Body of pancreas (tissue), 4 donors: Measurements from ENCODE around the gene AIF1. TPM values are rescaled to one million over a fixed set of nuclear protein-coding genes. Genes with fewer than 3 reads are reported as not detected.

Source experiments
- ATAC-seq: fragments of 150-250 bp; one replicate; pipeline ENCODE4 v1.9.1; 2016
- DNase-seq, 4 donors: peaks; one replicate each; pipeline ENCODE4 v3.0.0-alpha.2; 2019
- H3K27ac ChIP-seq, 4 donors: fragments of 200-600 bp; sonication (generic); 1 replicate in 3 of 4; 2 replicates in 1 of 4; pipeline versions ENCODE4 v1.5.1 to v1.6.1; 2016 to 2019; ENCODE audit warnings: mild to moderate bottlenecking in 1 of 4, mixed read lengths in 1 of 4, moderate library complexity in 1 of 4
- H3K27me3 ChIP-seq, 2 donors: fragments of 200-600 bp; sonication (generic); one replicate each; pipeline ENCODE4 v1.6.0; 2016; ENCODE audit warnings: mild to moderate bottlenecking in 1 of 2
- H3K36me3 ChIP-seq, 2 donors: fragments of 200-600 bp; sonication (generic); replicated peaks in 1 of 2; 2 replicates each; pipeline ENCODE4 v1.5.1; 2016; ENCODE audit warnings: low read depth in 2 of 2; ENCODE audit not compliant: insufficient read depth in 1 of 2
- H3K4me1 ChIP-seq: fragments of 200-600 bp; sonication (generic); one replicate; pipeline ENCODE4 v1.6.0; 2016
- H3K4me3 ChIP-seq, 2 donors: fragments of 200-600 bp; sonication (generic); 1 replicate in 1 of 2; 2 replicates in 1 of 2; pipeline ENCODE4 v1.5.1; 2016 to 2019
- H3K9me3 ChIP-seq, 3 donors: fragments of 200-600 bp; sonication (generic); 1 replicate in 2 of 3; 2 replicates in 1 of 3; pipeline ENCODE4 v1.5.1; 2016
- POLR2A ChIP-seq, 3 donors: fragments of 450-650 bp; IDR thresholded peaks; one replicate each; pipeline ENCODE4 v1.6.1; 2016; ENCODE audit warnings: antibody characterized with exemption in 3 of 3, mild to moderate bottlenecking in 2 of 3
- WGBS, 2 donors: methylation state at CpG; one replicate each; pipeline ENCODE4 v1.1.5; 2017; 5-methylcytosine and 5-hydroxymethylcytosine counted together
- intact Hi-C: fragments of 100-400 bp; cut with DNase I; formaldehyde crosslinking; loops from one replicate; pipeline ENCODE4 v1.15.1; 2023
- total RNA-seq, 2 donors: library from RNA; depleted of rRNA; stranded (reverse); fragments of >200 nt; gene quantifications; one replicate each; pipeline ENCODE4 v1.1.0, GENCODE V29; 2016
- TF ChIP-seq, protein P1 (sequence below), 7 experiments: fragments of 450-650 bp in 4 of 7; fragments of 200-600 bp in 3 of 7; sonication (generic) in 3 of 7; IDR thresholded peaks; one replicate each; pipeline ENCODE4 v1.5.1; 2016 to 2019; ENCODE audit warnings: antibody characterized with exemption in 7 of 7

AIF1 gene
- total RNA-seq, 2 donors from 2014 or later: 2.3 to 7.3 TPM

DNA sequence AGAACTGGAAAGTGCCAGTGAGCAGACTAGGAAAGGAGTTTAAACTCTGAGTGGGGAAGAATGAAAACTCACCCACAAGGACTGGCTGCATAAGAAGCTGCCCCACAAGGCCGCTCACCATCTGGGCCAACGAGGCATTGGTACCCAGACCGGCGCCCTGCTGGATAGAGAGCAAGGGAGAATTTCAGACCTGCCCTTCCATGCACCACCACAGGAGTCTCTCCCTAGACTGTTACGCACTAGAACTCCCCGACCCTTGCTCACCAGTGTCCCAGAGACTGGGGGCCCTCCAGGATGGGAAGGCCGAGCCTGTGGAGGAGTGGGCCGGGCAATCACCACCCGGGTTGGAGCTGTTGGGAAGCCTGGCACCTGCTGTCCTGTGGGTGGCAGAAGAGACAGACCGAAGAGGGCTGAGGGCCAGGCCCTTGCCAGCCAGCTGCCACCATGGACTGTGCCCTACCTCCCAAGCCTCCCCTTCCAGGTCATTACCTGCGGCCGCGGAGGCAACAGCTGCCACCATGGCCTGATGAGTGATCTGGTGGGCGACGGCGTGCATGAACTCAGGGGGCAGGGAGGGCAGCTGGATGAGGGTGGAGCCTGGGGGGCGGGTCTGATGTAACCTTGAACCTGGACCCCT lies 28.9 kb downstream of the AIF1 start:
- H3K9me3 ChIP-seq: no peaks in the 10 kb centered on the region
- no peaks in the 10 kb centered on the region for H3K4me1 ChIP-seq
- peaks cover 31 to 66% of the 10 kb centered on the region in 2 donors for H3K36me3 ChIP-seq
- TF ChIP-seq, protein P1, sequence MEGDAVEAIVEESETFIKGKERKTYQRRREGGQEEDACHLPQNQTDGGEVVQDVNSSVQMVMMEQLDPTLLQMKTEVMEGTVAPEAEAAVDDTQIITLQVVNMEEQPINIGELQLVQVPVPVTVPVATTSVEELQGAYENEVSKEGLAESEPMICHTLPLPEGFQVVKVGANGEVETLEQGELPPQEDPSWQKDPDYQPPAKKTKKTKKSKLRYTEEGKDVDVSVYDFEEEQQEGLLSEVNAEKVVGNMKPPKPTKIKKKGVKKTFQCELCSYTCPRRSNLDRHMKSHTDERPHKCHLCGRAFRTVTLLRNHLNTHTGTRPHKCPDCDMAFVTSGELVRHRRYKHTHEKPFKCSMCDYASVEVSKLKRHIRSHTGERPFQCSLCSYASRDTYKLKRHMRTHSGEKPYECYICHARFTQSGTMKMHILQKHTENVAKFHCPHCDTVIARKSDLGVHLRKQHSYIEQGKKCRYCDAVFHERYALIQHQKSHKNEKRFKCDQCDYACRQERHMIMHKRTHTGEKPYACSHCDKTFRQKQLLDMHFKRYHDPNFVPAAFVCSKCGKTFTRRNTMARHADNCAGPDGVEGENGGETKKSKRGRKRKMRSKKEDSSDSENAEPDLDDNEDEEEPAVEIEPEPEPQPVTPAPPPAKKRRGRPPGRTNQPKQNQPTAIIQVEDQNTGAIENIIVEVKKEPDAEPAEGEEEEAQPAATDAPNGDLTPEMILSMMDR (IDR thresholded peaks at IDR 0.05): no peak
- no peak for TF ChIP-seq POLR2A (IDR thresholded peaks at IDR 0.05)
- ATAC-seq (peak; percentile 40), DNase-seq (no peak)
- H3K4me3 ChIP-seq: no peak overlapping the region
- H3K27ac ChIP-seq: no peak overlapping the region
- H3K27me3 ChIP-seq: no peaks in the 10 kb centered on the region
- 80 to 89% methylated on average over 12 to 17 of the region's 17 CpGs for WGBS, 2 donors
- intact Hi-C loops: no loop called here

DNA sequence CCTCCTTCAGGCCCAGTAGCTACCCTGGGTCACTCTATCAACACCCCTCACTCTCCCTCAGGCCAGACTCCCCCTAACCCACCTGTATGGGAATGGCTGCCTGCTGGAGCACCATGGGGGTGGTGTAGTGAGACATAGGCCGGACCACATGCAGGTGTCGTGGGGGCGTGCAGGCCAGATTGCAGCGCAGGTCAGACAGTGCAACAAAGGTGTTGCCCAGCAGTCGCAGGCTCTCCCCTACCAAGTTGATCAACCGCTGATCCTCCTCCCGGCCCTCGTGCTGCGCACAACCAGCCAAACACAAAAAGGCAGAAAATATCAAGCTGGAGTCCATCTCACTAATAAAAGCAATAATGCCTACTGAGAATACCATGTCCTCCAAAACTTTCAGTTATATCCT lies 30.3 kb downstream of the AIF1 start:
- 96 to 100% methylated on average over 8 to 9 of the region's 9 CpGs for WGBS, 2 donors
- DNase-seq (no peak), ATAC-seq (no peak)
- no peak overlapping the region for H3K27ac ChIP-seq
- no peaks in the 10 kb centered on the region for H3K9me3 ChIP-seq
- TF ChIP-seq POLR2A (IDR thresholded peaks at IDR 0.05): no peak
- TF ChIP-seq, protein P1 (IDR thresholded peaks at IDR 0.05): no peak
- H3K36me3 ChIP-seq: peaks cover 31 to 65% of the 10 kb centered on the region in 2 donors
- no peak overlapping the region for H3K4me3 ChIP-seq
- H3K4me1 ChIP-seq: no peaks in the 10 kb centered on the region
- H3K27me3 ChIP-seq: no peaks in the 10 kb centered on the region
- intact Hi-C loops: no loop called here

DNA sequence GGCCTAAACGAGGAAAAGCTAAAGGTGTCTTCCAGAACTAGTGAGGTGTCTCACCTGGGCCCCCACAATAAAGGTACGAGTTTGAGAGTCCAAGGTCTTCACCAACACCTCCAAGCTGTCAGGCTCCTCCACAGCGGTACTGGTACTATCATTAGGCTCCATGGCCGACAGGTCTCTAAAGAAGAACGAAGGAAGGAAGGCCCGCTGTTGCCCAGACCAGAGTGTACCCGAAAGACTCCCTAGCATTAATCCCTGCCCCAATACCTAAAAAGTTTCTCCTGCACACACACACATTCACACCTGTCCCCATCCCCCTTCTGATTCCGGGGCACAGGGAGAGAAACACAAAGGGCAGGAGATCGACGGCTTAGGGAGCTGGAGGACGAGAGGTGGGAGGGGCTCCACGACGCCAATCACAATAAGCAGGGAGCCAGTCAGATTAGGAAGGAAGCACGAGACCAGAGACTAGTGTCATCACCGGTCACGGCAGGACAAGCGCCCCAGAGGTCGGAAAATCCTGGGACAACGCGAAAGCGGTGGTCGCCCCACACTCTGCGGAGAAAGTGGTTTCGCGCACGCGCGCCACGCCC lies 36.7 kb downstream of the AIF1 start:
- DNase-seq (peak in 3 of 4 donors; percentile 69 to 82 (median 71)), ATAC-seq (peak; percentile 48)
- TF ChIP-seq, protein P1 (IDR thresholded peaks at IDR 0.05): no peak
- TF ChIP-seq POLR2A (IDR thresholded peaks at IDR 0.05): no peak
- Histone ChIP-seq H3K27ac (peak overlapping the region; percentile 95 to 100 (median 97)), H3K4me3 (peak overlapping the region; percentile 39), H3K4me1 (peaks cover 26% of the 10 kb centered on the region), H3K9me3 (no peaks in the 10 kb centered on the region), H3K36me3 (peaks cover 0 to 21% of the 10 kb centered on the region in 2 donors), H3K27me3 (no peaks in the 10 kb centered on the region)
- intact Hi-C loops: no loop called here
- 1 to 3% methylated on average over 15 to 29 of the region's 29 CpGs for WGBS, 2 donors

DNA sequence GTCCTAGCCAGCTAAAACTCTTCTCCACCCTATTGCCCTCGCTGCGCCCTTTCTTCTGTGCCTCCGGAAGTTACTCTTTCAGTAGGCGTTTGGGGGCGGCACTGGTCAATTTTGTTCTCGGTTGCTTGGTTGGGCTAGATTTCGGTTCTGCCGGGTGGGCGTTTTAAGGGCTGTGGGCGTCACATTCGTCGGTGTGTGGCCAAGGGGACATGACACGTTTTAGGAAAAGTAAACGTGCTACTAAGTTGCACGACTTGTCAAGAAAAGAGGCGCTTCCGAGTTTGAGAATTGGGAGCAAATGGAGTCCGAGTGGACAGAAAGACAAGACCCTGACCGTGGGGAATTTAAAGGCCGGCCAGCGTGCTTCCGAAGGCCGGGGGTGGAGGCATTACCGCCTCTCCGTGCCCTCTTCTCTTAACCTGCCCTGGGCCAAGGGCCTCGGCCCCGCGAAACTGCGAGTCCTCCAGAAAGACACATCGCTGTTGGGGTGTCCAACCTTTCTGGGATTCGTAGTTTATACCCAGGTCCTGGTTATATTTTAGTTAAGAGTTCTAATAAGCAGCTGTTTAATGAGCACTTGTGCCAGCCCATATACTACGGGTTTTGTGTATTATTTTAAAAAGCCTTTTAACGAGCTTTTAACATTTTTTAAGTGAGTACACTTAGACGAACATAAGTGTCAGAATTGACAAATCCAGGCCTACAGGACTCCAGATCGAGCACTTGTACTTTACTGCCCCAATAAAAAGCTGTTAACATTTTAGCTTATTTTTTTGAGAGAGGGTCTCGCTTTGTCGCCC lies 38.1 kb downstream of the AIF1 start:
- H3K27ac ChIP-seq: peak overlapping the region; percentile 95 to 100 (median 97)
- H3K27me3 ChIP-seq: no peaks in the 10 kb centered on the region
- WGBS, 2 donors: 6% methylated on average over 37 of the region's 37 CpGs
- H3K4me1 ChIP-seq: peaks cover 34% of the 10 kb centered on the region
- H3K9me3 ChIP-seq: no peaks in the 10 kb centered on the region
- DNase-seq (peak; percentile 88 to 92 (median 89)), ATAC-seq (peak; percentile 83)
- peak overlapping the region; percentile 19 to 39 for H3K4me3 ChIP-seq
- peak; percentile 11 to 88 (median 80) for TF ChIP-seq POLR2A (IDR thresholded peaks at IDR 0.05)
- TF ChIP-seq, protein P1 (IDR thresholded peaks at IDR 0.05): peak in 1 of 7 experiments; percentile 1
- H3K36me3 ChIP-seq: peaks cover 0 to 14% of the 10 kb centered on the region in 2 donors
- intact Hi-C loops: no loop called here
